ENCODE results near the gene NRCAM.
A peak's percentile ranks its signal among the peaks of the same experiment; 100 is the strongest.
"Not testable (repeated sequence)": the region's sequence is repeated elsewhere in the genome, so short reads cannot be mapped to it uniquely, and the experiment has no call there.

The NRCAM gene

DNA sequence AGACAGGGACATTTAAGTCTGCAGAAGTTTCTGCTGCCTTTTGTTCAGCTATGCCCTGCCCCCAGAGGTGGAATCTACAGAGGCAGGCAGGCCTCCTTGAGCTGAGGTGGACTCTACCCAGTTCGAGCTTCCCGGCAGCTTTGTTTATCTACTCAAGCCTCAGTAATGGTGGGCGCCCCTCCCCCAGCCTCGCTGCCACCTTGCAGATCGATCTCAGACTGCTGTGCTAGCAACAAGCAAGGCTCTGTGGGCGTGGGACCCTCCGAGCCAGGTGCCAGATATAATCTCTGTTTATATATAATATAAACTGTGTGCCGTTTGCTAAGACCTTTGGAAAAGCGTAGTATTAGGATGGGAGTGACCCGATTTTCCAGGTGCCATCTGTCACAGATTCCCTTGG, 63.1 kb downstream of the NRCAM start:
- DNase-seq = not testable (repeated sequence)

DNA sequence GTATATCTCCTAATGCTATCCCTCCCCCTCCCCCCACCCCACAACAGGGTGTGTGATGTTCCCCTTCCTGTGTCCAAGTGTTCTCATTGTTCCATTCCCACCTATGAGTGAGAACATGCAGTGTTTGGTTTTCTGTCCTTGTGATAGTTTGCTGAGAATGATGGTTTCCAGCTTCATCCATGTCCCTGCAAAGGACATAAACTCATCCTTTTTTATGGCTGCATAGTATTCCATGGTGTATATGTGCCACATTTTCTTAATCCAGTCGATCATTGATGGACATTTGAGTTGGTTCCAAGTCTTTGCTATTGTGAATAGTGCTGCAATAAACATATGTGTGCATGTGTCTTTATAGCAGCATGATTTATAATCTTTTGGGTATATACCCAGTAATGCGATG, 68.5 kb downstream of the NRCAM start:
- not testable (repeated sequence) for DNase-seq

DNA sequence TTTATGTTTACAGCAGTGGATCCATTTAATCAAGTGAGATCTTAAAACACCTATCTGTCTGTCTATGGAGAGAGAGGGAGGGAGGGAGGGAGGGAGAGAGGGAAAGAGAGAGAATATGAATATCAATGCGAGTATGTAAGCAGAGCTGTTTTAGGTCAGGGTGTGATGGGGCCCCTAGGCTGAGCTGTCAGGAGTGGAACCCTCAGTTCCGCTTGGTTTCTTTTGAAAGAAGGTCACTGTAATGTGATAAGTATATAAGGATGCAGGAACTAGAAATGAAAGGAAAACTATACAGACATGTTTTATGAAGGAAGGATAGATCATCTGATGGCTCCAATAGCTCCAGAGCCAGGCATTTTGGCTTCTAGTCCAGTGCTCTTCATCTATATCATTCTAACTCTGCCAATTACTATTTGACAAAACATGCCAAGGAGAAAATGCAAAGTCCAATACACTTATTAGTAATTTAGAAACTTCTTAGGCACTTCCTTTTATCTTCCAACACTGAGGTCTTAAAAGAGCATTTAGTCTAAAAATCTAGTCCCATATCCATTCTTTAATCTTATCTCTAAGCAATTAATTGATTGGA, 70.3 kb downstream of the NRCAM start:
- no peak for DNase-seq

DNA sequence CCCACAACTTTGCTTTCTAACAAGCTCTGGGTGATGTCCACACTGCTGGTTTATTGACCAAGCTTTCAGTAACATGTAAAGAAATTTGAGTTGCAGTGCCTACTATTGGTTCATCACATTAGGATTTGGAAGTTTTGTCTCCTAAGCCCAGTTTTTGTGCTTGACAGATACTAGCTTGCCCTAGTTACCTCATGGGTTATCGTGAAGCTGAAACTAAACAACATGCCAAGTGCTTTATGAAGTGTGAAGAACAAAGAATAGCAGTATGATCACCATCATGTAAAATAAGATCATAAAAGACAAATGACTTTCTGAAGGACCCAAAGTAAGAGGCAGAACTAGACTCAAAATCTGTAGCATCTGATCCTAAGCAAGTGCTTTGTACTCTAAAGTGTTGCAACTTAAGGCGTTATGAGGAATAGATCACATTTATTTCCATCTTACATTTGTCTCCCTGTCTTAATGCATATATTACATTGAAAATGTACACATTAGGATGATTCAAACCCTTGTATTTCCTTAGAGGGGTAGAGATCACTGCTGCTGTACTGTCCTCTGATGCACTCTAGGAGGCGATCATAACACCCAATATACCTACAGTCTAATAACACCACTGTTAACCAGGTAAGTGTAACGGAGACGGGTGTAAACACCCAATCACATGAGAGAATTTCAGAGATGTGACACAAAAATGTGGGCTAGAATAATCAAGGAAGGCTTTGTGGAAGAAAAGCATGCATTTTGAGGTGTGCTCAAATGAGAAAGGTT, 71.3 kb downstream of the NRCAM start:
- no peak for DNase-seq

DNA sequence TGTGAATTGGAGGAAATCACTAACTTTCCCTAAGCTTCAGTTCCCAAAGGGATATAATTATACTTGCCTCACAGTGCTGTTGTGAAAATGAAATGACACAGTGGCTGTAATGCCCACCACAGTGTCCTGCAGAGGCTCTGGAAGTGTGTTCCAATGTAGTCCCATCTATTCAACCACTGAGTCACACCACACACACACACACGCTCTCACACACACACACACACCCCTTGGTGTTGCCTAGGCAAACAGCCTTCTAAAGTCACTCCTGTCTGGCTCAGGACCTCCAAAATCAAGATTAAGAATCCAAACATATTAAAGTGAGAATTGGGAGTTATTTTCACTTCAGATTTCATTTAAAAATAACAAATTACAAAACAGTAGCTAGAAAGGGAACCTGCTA, 73.3 kb downstream of the NRCAM start:
- no peak for DNase-seq

DNA sequence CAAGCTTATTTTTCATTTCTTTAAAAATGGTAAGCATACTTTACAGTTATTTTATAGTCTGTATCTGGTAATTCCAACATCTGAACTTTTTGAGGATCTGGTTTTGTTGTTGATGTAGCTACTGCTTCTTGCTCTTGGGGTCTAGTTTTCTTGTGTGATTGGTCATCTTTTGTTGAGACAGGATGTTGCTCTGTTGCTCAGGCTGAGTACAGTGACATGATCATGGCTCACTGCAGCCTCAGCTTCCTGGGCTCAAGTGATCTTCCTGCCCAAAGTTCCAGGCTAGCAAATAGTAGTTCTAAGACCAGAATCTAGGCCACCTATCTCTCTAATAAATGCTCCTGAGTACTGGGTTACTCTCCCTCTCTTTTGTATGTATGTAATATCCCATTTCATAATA, 75.7 kb downstream of the NRCAM start:
- DNase-seq = no peak

DNA sequence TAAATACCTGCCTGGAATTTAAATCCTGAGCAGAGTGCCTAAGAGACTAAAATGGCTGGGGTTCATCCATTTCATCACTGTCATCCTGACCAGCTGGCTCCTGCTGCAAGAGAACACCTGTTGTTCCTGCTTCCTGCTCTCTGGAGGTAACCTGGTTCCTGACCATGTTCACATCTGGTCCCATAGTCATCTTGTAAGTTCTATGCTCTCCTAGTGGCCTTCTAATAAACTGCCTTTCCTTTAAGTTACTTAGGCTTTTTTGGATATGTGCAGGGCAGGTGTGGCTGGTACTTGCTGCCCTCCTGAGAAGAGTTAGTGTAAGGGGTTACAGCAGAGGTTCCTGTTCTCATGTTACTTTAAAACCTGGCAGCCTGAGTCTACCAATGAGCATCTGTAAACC, 80.0 kb downstream of the NRCAM start:
- no peak for DNase-seq

DNA sequence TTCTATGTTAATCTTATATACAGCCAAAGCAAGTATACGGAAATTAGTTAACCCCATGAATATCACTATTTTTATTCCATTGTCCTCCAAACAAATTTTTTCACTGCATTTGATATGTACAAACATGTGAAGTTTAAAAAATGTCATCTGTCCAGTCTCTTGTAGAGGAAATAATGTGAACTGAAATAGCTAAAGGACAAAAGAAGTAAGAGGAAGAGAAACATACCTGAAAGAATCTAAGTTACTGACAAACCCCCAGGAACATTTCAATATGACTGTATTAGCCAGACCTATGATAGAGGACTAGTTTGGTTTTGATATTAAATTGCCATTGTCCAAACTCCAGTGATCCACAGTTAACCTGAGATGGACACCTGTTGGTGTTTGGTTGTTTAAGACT, 80.6 kb downstream of the NRCAM start:
- no peak for DNase-seq

DNA sequence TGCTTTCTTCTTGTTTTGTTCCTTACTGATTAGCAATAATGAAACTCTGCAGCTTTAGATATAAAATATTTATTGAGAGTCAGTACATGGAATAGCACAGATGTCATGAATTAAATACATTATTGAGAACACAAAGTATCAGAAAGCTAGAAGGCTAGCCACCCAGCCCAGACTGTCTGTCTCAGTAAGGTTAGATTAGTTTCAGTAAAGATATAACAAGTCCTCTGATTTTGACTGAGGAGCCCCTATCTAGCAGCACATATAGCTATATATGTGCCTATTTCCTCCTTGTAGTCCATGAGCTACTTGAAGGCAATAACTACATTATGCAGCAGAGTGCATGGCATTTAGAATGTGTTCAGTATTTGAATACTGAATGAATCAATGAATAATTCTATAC, 81.3 kb downstream of the NRCAM start:
- DNase-seq = no peak

DNA sequence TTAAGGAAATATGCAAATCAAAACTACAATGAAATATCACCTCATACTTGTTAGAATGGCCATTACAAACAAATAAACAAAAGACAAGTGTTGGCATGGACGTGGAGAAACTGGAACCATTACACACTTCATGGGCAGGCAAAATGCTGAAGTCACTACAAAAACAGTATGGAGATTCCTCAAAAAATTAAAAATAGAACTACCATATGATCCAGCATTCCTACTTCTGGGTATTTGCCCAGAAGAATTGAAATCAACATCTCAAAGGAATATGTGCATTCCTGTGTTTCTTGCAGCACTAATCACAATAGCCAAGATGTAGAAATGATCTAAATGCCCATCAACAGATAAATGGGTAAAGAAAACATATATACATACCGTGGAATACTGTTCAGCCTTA, 83.6 kb downstream of the NRCAM start:
- no peak for DNase-seq

DNA sequence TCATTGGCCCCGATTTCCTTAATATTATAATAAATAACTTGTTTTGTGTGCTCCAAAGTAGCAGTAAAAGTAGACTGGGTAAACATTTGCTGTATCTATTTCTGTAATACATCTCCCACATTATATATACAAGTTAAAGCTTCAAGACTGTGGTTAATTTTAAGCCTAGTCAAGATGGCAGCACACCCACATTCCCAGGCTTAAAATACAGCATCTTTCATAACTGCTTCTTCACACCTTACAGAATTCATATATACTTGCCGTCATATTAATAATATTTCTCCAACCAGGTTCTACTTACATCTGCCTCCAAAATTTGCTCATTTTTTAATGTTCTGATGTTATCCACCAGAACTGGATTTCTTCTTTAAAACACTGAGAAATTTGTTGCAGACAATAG, 85.6 kb downstream of the NRCAM start:
- no peak for DNase-seq

DNA sequence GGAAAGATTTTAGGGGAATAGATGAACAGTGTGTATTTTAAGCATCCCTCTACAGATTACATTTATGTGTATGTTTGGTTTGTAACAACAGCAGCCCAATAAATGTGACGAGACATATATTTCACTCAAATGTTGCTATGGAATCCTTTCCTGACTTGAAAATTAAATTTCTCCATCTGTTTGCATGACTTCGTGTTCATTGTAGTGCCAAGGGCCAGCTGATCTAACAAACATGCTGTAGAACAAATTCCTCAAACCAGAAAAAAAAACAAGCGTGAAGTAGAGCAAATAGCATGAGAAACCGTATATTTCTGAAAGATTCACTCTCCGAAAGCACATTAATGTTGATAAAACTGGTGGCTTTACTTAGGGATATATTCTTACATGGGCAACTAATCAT, 87.8 kb downstream of the NRCAM start:
- DNase-seq = no peak

DNA sequence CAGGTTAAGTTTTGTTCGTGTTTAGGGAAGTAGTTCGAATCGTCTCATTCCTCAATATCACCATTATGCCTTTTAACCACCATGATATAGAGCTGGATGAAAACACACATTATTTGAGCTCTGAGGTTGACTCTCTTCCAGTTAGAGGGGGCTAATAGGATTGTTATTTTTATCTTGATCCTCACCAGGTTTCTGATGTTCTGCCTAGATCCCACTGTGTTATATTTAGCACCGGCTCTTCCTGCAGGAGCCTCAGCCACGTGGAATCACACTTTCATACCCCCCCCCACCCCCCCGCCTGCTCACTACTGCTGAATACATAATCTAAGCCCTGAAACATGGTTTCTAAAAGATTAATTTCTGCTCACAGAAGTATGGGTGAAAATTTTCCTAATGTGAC, 88.3 kb downstream of the NRCAM start:
- no peak for DNase-seq

DNA sequence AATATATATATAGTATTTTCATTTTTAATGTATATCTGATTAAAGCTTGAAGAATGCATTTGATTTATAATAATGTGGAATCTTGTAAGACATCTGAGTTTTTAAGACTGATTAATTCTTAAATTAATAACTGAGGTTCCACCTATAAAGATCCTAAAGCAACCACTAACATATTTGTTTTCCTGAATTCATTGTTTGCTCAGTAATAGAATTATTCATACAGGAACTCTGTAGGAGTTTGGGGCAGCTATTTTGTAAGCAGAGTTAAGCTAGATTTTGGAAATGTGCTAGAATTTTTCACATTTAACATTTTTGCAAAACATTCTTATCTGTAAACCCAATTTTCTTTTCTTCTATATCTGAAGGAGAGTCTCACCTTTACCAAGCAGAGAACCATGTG, 88.9 kb downstream of the NRCAM start:
- DNase-seq = no peak

DNA sequence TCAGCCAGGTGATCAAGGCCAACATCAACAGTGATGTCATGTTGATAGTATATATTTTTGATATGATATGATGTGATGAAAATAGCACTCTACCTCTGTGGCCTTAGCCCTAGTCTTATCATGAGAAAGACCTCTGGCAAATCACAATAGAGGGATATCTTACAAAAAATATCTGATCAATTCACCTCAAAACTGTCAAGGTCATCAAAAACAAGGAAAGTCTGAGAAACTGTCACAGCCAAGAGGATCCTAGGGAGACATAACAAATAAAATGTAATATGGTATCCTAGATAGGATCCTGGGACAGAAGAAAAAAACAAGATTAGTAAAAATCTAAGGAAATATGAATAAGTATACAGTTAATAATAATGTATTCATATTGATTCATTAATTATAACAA, 92.6 kb downstream of the NRCAM start:
- no peak for DNase-seq

DNA sequence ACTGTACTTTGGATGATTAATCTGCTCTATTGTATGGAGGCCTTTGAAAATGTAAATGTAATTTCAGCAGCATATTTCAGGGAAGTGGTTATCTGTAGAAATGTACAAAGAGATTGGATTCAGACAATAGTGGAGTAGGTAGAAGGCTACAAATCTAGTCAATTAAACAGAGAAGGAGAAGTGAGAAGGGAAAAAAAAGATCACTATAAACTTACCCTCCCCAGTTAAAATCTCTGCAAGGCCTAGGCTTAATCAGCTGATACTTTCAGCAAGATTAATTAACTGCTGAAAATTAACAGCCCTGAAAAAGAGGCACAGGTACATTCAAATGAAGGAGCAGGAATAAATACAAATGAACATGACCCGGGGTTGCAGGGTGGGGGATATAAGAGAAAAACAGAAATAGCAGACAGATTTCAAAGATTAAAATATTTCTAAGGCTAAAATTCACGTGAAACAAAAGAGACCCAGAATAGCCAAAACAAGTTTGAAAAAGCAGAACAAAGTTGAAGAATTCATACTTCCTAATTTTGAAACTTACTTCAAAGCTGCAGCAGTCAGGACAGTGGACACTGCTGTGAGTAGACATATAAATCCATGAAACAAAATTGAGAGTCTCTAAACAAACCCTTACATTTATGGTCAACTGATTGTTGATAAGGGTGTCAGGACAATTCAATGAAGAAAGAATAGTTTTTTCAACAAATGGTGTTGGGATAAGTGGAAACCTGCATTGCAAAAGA, 96.0 kb downstream of the NRCAM start:
- DNase-seq = peak; percentile 3

DNA sequence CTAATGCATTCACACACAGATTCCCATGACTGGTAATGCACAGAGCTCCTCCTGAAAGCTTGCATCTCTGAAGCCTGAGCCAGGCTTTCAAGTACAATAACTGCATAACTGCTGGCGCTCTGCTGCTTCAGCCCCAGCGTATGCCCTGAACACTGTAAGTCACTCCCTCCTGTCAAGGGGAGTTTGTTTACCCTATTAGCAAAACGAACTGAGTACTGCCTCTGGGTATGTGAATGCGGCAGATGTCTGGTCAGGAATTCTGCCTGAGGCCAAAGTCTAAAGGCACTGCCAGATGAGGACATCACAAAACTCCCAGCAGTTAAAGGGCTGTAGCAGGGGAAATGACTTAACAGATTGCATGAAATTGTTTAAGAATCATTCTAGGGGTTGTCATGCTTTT, 97.7 kb downstream of the NRCAM start:
- no peak for DNase-seq

DNA sequence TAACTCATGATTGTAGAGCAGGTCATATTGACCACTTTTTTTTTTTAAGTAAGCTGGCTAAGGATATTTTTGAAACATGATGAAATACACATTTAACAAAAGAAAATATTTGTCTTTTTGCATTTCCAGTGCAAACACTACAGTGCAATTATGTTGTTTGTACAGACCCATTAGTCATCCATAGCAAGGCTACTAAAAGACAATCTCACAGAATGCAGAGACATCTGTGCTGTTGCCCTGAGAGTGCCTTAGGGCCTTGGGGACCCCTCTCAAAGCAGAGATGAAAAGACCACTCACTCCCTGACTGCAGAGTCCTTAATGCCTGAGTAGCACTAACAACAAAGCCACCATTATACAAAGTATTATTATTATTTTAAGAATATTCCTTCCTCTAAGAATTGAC, 104.5 kb downstream of the NRCAM start:
- no peak for DNase-seq

DNA sequence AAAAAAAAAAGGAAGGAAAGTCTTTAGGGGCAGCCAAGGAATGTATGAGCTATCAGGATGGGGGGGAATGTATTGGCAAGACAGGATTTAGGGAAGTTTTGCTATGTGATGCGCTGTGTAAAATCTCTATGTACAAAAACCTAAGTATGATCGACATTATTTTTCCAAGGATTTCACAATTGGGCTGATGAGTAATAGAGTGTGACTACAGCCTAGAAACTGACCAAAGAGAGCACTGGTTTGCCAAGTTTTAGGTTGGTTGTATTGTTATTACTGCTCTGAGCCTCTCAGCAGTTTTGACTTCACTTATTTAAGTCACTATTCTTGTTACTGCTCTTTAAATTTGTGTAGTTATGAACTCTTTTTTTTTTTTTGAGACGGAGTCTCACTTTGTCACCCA, 107.3 kb downstream of the NRCAM start:
- DNase-seq = no peak

DNA sequence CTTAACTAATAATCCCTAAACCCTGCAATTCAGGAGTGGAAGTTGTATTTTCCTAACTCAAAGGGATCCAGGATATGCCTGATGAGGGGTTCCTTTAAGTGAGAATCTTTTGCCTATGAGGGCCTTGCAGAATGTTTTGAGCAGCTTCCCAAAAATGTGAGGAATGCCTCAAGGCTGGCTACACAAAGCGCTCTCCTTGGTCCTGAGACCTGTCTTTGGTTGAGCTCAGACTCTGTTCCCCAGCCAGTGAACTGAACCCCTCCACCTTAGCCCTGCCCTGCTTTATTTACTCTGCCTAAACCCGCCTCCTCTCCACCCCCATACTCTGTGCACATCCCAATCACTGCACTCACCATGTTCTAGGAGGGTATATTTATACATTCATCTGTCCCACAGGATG, 108.6 kb downstream of the NRCAM start:
- no peak for DNase-seq

DNA sequence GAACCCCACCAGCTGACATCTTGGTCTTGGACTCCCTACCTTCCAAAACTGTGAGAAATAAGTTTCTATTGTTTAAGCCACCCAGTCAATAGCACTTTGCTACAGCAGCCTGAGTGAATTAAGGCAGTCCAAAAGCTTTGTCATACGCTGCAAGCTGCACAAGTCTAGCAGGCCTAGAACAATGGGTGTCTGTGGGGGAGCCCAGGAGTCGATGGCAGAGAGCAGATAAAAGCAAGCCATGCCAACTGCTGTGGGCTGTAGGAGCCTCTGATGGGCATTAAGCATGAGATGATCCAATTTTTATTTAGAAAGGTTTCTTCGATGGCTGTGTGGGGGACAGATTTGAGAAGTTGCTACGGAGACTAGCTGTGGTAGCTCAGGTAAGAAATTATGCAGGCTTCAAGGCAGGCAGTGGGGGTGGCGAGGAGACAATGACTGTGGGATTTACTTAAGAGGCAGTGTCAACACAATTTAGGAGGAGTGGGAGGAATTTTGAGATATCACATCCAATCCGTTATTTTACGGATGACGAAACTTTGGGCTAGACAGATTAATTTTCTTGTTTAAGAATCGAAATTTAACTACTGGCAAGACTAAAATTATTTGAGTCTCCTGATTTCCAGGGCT, 110.4 kb downstream of the NRCAM start:
- no peak for DNase-seq

DNA sequence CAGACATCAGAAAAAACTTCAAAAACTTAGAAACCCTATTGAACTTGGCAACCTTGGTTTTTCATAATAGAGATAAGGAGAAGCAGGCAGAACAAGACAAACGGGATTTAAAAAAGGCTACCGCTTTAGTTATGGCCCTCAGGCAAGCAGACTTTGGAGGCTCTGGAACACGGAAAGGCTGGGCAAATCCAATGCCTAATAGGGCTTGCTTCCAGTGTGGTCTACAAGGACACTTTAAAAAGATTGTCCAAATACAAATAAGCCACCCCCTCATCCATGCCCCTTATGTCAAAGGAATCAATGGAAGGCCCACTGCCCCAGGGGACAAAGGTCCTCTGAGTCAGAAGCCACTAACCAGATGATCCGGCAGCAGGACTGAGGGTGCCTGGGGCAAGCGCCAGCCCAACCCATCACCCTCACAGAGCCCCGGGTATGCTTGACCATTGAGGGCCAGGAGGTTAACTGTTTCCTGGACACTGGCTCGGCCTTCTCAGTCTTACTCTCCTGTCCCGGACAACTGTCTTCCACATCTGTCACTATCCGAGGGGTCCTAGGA, 115.3 kb downstream of the NRCAM start:
- no peak for DNase-seq

DNA sequence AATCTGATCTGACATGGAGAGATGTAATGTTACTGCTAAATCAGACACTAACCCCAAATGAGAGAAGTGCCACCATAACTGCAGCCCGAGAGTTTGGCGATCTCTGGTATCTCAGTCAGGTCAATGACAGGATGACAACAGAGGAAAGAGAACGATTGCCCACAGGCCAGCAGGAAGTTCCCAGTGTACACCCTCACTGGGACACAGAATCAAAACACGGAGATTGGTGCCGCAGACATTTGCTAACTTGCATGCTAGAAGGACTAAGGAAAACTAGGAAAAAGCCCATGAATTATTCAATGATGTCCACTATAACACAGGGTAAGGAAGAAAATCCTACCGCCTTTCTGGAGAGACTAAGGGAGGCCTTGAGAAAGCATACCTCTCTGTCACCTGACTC, 115.8 kb downstream of the NRCAM start:
- not testable (repeated sequence) for DNase-seq

Data from inflammatory macrophage treated with lipopolysaccharide for 4 hours (primary cell).